Motor neuron (in vitro differentiated cells): ENCODE measurements around the gene SPECC1. TPM values are rescaled to one million over a fixed set of nuclear protein-coding genes. Genes with fewer than 3 reads are reported as not detected.
"Not testable (repeated sequence)": the region's sequence is repeated elsewhere in the genome, so short reads cannot be mapped to it uniquely, and the experiment has no call there.

Source experiments
- ATAC-seq, 8 experiments: fragments of 200-7000 bp; cut with Tn5 transposase; replicated peaks in 6 of 8; 2 replicates each; pipeline ENCODE4 v1.8.0; 2021; ENCODE audit warnings: mild to moderate bottlenecking in 8 of 8, moderate library complexity in 8 of 8
- H3K27ac ChIP-seq, 2 donors: fragments of 250-450 bp; sonication (Bioruptor Pico); 2 replicates each; pipeline ENCODE4 v1.9.0; 2021; ENCODE audit warnings: antibody characterized with exemption in 2 of 2, mild to moderate bottlenecking in 2 of 2, moderate library complexity in 1 of 2
- H3K4me1 ChIP-seq, 2 donors: fragments of 250-450 bp; sonication (Bioruptor Pico); replicated peaks in 1 of 2; 2 replicates each; pipeline ENCODE4 v1.6.1; 2021; ENCODE audit warnings: antibody characterized with exemption in 2 of 2, mild to moderate bottlenecking in 2 of 2, moderate library complexity in 1 of 2
- H3K4me3 ChIP-seq, 5 donors: fragments of 250-450 bp; sonication (Bioruptor Pico); 2 replicates each; pipeline ENCODE4 v1.9.0; 2021; ENCODE audit warnings: antibody characterized with exemption in 5 of 5, mild to moderate bottlenecking in 5 of 5, moderate library complexity in 4 of 5
- WGBS, 10 experiments: fragments of 450-650 bp; shearing (Covaris generic); methylation state at CpG; one replicate each; pipeline ENCODE4 v1.0.0; 2022; 5-methylcytosine and 5-hydroxymethylcytosine counted together
- in situ Hi-C, 9 experiments: fragments of 400-800 bp; cut with MboI; loops; one replicate each; pipeline ENCODE4 v1.15.0; 2021; ENCODE audit warnings: low sequenced_read_pairs in 9 of 9, low pct_unique_long_range_greater_than_20kb in 2 of 9; ENCODE audit not compliant: unreplicated experiment in 9 of 9
- total RNA-seq, 8 experiments: library from RNA; unstranded; fragments of 300-600 nt; gene quantifications; 2 replicates each; pipeline versions ENCODE4 v1.2.3 to v1.2.4, GENCODE V29; 2022

SPECC1 gene
- total RNA-seq, 8 experiments from 2014 or later: 25.8 to 269 (median 79.5) TPM

DNA sequence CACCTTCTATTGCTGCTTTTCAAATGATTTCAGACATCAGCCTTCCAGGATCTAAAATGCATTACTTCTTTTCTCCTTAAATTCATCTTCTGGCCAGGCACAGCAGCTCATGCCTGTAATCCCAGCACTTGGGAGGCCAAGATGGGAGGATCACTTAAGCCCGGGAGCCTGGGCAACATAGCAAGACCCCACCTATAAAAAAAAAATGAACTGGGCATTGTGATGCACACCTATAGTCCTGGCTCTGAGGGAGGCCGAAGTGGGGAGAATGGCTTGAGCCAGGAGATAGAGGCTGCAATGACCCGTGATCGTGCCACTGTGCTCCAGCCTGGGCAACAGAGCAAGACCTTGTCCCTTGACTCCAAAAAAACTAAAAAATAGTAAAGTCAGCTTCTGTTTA, 208.5 kb downstream of the SPECC1 start:
- in situ Hi-C loops: loop anchor here in 1 of 9 experiments (25.0 kb wide), 2 partner anchors 105 to 230 kb away; partner anchors contain the start of gene AKAP10
- 32 to 100% (median 95%) methylated on average over 1 to 3 of the region's 4 CpGs; no CpG with 5 or more reads in 4 of the 10 experiments for WGBS, 10 experiments
- H3K4me3 ChIP-seq: no peak overlapping the region
- peaks cover 13 to 20% of the 10 kb centered on the region in 2 donors for H3K4me1 ChIP-seq
- ATAC-seq: no peak
- H3K27ac ChIP-seq: no peak overlapping the region

DNA sequence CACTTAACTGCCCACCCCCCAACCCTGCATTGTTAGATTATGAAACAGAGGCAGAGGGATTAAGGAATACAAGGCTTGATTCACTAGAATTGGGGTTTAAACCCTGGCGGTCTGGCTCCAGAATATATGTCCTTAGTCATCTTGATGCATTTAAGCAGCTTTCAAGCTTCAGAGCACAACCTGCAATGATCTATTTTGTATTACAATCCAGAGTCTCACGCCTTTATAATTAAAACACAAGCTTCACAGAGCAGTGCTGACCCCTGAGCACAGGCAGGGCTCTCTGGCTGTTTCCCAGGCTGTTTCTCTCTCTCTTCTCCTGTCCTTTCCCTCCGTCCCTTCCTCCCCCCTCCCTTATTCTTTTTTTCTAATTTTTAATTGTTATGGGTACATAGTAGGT, 209.1 kb downstream of the SPECC1 start:
- ATAC-seq: peak in 4 of 8 experiments; percentile 39 to 61 (median 51)
- peaks cover 13 to 20% of the 10 kb centered on the region in 2 donors for H3K4me1 ChIP-seq
- H3K27ac ChIP-seq: no peak overlapping the region
- H3K4me3 ChIP-seq: no peak overlapping the region
- in situ Hi-C loops: loop anchor here in 1 of 9 experiments (25.0 kb wide), 2 partner anchors 106 to 231 kb away; partner anchors contain the start of gene AKAP10
- WGBS, 10 experiments: 0 to 81% (median 23%) methylated on average over 1 to 3 of the region's 3 CpGs; no CpG with 5 or more reads in 3 of the 10 experiments

DNA sequence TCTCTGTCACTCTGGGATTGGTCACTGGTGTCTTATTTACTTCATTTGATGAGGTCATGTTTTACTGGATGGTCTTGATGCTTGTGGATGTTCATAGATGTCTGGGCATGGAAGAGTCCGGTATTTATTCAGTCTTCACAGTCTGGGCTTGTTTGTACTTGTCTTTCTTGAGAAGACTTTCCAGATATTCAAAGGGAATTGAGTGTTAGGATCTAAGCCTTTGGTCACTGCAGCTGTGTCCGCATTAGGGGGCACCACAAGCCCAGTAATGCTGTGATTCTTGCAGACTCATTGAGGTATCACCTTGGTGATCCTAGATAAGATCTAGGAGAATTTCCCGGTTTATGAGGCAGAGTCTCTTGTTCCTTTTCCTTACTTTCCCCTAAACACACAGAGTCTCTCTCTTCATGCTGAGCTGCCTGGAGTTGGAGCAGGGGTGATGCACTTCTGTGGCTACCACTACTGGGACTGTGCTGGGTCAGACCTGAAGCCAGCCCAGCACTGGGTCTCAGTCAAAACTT, 214.7 kb downstream of the SPECC1 start:
- Histone ChIP-seq H3K4me3 (no peak overlapping the region), H3K27ac (no peak overlapping the region), H3K4me1 (peaks cover 6 to 15% of the 10 kb centered on the region in 2 donors)
- 80 to 100% (median 86%) methylated on average over 1 to 3 of the region's 3 CpGs; no CpG with 5 or more reads in 3 of the 10 experiments for WGBS, 10 experiments
- in situ Hi-C loops: loop anchor here in 1 of 9 experiments (25.0 kb wide), 2 partner anchors 112 to 237 kb away; partner anchors contain the start of gene AKAP10
- peak in 1 of 8 experiments; percentile 32 for ATAC-seq

DNA sequence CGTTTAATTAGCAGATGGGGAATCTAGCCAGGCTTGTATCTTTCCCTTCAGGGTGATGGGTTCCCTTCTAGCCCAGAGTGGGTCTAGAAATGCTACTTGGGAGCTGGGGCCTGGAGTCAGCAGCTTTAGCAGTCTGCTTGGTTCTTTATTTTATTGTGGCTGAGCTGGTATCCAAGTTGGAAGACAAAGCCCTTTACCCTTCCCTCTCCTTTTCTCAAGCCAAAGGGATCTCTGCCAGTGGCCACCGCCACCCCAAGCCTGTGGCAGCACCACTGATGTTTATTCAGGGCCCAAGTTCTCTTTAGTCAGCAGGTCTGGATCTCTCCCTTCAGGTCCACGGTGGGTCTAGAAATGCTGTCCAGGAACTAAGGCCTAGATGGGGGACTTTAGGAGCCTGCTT, 215.2 kb downstream of the SPECC1 start:
- no peak for ATAC-seq
- 50 to 100% (median 100%) methylated on average over 1 to 2 of the region's 3 CpGs; no CpG with 5 or more reads in 3 of the 10 experiments for WGBS, 10 experiments
- Histone ChIP-seq H3K4me3 (no peak overlapping the region), H3K4me1 (peaks cover 4 to 11% of the 10 kb centered on the region in 2 donors), H3K27ac (no peak overlapping the region)
- in situ Hi-C loops: loop anchor here in 1 of 9 experiments (25.0 kb wide), 2 partner anchors 112 to 237 kb away; partner anchors contain the start of gene AKAP10

DNA sequence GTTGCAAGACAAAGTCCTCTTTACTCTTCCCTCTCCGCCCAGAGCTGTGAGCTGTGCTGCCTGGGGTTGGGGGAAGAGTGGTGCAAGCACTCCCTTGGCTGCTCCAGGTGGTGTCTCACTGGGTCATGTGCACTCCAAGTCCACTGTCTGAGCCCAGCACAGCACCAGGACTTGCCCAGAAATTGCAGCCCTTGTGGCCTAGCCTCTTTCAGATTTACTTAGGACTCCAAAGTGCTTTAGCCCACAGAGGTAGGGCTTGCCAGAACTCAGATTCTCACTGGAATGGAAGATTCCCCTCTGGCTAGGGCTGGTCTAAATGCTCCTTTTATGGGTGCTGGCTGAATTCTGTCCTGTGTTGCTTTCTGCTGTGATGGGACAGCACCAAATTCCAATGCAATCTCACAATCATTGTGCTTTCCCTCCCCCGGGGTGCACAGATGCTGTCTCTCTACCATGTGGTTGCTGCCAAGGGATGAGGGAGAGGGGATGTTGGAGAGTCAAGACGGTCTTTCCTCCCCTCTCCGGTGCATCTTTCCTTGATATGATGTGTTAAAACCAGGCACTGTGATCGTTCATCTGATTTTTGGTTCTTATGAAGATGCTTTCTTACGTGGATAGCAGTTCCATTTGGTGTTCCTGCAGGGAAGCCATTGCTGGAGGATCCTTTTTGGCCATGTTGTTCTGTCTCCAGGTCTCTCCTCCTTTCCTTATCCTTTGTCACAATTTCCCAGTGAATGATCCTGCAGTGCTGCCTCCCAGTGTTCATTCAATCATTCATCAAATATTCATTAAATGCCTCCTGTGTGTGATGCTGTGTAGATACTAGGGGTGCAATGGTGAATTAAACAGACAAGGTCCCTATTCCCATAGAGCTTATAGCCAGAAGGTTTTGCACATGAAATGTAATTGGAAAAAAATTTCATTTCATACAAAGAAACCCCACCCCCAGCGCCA, 216.3 kb downstream of the SPECC1 start:
- H3K4me1 ChIP-seq: peaks cover 4 to 11% of the 10 kb centered on the region in 2 donors
- in situ Hi-C loops: loop anchor here in 1 of 9 experiments (25.0 kb wide), 1 partner anchor 88 kb away; no protein-coding TSS in a partner anchor
- H3K4me3 ChIP-seq: no peak overlapping the region
- 40 to 91% (median 71%) methylated on average over 1 to 6 of the region's 7 CpGs; no CpG with 5 or more reads in 2 of the 10 experiments for WGBS, 10 experiments
- no peak overlapping the region for H3K27ac ChIP-seq
- ATAC-seq: peak in 6 of 8 experiments; percentile 7 to 68 (median 34)

- H3K4me1 ChIP-seq: peaks cover 4 to 11% of the 10 kb centered on the region in 2 donors
- H3K27ac ChIP-seq: no peak overlapping the region
- H3K4me3 ChIP-seq: no peak overlapping the region
- peak; percentile 76 to 100 (median 96) for ATAC-seq
- in situ Hi-C loops: loop anchor here in 1 of 9 experiments (25.0 kb wide), 1 partner anchor 90 kb away; no protein-coding TSS in a partner anchor
- 0 to 83% (median 56%) methylated on average over 1 to 6 of the region's 8 CpGs; no CpG with 5 or more reads in 2 of the 10 experiments for WGBS, 10 experiments
Observed at GRCh38 chr17:20226814-20227482, 217.8 kb downstream of the SPECC1 start.

- not testable (repeated sequence) for H3K27ac ChIP-seq, ATAC-seq, H3K4me3 ChIP-seq
- H3K4me1 ChIP-seq: peaks cover 4 to 11% of the 10 kb centered on the region in 2 donors
- in situ Hi-C loops: loop anchor here in 1 of 9 experiments (25.0 kb wide), 1 partner anchor 91 kb away; no protein-coding TSS in a partner anchor
- 60 to 100% (median 93%) methylated on average over 1 to 10 of the region's 11 CpGs; no CpG with 5 or more reads in 2 of the 10 experiments for WGBS, 10 experiments
Observed at GRCh38 chr17:20227720-20228370, 218.7 kb downstream of the SPECC1 start.

GRCh38 chr17:20228410-20228809, 219.3 kb downstream of the SPECC1 start:
- no peak overlapping the region for H3K27ac ChIP-seq
- ATAC-seq: no peak
- H3K4me3 ChIP-seq: no peak overlapping the region
- 100% methylated on average over 1 of the region's 1 CpG; no CpG with 5 or more reads in 6 of the 10 experiments for WGBS, 10 experiments
- in situ Hi-C loops: loop anchor here in 1 of 9 experiments (25.0 kb wide), 1 partner anchor 91 kb away; no protein-coding TSS in a partner anchor
- H3K4me1 ChIP-seq: peaks cover 4 to 11% of the 10 kb centered on the region in 2 donors

- in situ Hi-C loops: loop anchor here in 1 of 9 experiments (25.0 kb wide), 1 partner anchor 92 kb away; no protein-coding TSS in a partner anchor
- 13 to 100% (median 84%) methylated on average over 1 to 3 of the region's 3 CpGs; no CpG with 5 or more reads in 2 of the 10 experiments for WGBS, 10 experiments
- Histone ChIP-seq H3K4me1 (peaks cover 4 to 11% of the 10 kb centered on the region in 2 donors), H3K27ac (no peak overlapping the region), H3K4me3 (no peak overlapping the region)
- no peak for ATAC-seq
Observed at GRCh38 chr17:20228860-20229259, 219.7 kb downstream of the SPECC1 start.

DNA sequence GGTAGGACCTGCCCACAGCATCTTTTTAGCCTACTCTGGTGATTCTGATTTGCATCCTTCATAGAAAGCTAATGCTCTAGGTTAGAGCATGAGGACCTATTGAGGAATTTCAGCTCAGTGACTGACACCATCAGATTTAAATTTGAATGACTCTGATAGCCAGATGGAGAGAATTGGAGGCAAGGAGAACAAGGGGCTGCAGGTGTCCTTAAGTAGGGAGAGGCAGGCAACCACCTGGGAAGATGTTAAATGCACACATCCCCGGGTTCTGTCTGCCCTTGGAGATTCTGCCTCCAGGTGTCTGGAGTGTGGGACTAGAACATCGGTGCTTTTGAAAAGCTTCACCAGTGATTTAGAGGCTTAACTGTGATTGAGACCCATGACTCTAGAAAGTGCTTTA, 221.8 kb downstream of the SPECC1 start:
- in situ Hi-C loops: loop anchor here in 1 of 9 experiments (25.0 kb wide), 1 partner anchor 94 kb away; no protein-coding TSS in a partner anchor
- no peak for ATAC-seq
- peaks cover 7 to 8% of the 10 kb centered on the region in 2 donors for H3K4me1 ChIP-seq
- no peak overlapping the region for H3K4me3 ChIP-seq
- H3K27ac ChIP-seq: no peak overlapping the region
- 40 to 100% (median 100%) methylated on average over 1 to 2 of the region's 2 CpGs; no CpG with 5 or more reads in 3 of the 10 experiments for WGBS, 10 experiments

- Histone ChIP-seq H3K4me3 (no peak overlapping the region), H3K4me1 (peaks cover 6% of the 10 kb centered on the region in 2 donors), H3K27ac (no peak overlapping the region)
- WGBS, 10 experiments: 37 to 100% (median 88%) methylated on average over 1 to 4 of the region's 4 CpGs; no CpG with 5 or more reads in 3 of the 10 experiments
- ATAC-seq: peak in 1 of 8 experiments; percentile 39
- in situ Hi-C loops: loop anchor here in 1 of 9 experiments (25.0 kb wide), 1 partner anchor 95 kb away; no protein-coding TSS in a partner anchor
Observed at GRCh38 chr17:20232611-20233010, 223.5 kb downstream of the SPECC1 start.
